H9 (cell line): ENCODE results near the gene ZSCAN30. TPM values are rescaled to one million over a fixed set of nuclear protein-coding genes. Genes with fewer than 3 reads are reported as not detected.

Experiments used
- DNase-seq: peaks from one replicate; pipeline ENCODE4 v3.0.0-alpha.2; 2017
- H2AFZ ChIP-seq: one replicate; pipeline ENCODE4 v1.6.1; 2013; ENCODE audit warnings: mild to moderate bottlenecking, low read length, control low read depth, moderate library complexity
- H2AK5ac ChIP-seq: 2 replicates; pipeline ENCODE4 v1.6.1; 2013; ENCODE audit warnings: low read length, control low read depth, mixed read lengths; ENCODE audit not compliant: insufficient read length
- H2BK120ac ChIP-seq: one replicate; pipeline ENCODE4 v1.6.1; 2013; ENCODE audit warnings: low read depth, mild to moderate bottlenecking, low read length, control low read depth, inconsistent platforms; ENCODE audit not compliant: poor library complexity, severe bottlenecking
- H2BK12ac ChIP-seq: 2 replicates; pipeline ENCODE4 v1.6.1; 2013; ENCODE audit warnings: low read length, control low read depth, mixed read lengths, low read depth; ENCODE audit not compliant: insufficient read length
- H2BK15ac ChIP-seq: 2 replicates; pipeline ENCODE4 v1.6.1; 2013; ENCODE audit warnings: low read depth, low read length, control low read depth
- H2BK20ac ChIP-seq: one replicate; pipeline ENCODE4 v1.6.1; 2013; ENCODE audit warnings: low read depth, mild to moderate bottlenecking, low read length, control low read depth, inconsistent platforms; ENCODE audit not compliant: poor library complexity, severe bottlenecking
- H2BK5ac ChIP-seq: 2 replicates; pipeline ENCODE4 v1.6.1; 2013; ENCODE audit warnings: low read length, control low read depth, mixed read lengths; ENCODE audit not compliant: insufficient read length
- H3K14ac ChIP-seq: 2 replicates; pipeline ENCODE4 v1.6.1; 2013; ENCODE audit warnings: low read length, control low read depth; ENCODE audit not compliant: insufficient read depth
- H3K18ac ChIP-seq: 2 replicates; pipeline ENCODE4 v1.6.1; 2013; ENCODE audit warnings: low read depth, mild to moderate bottlenecking, mixed read lengths, low read length, control low read depth; ENCODE audit not compliant: insufficient read length
- H3K23ac ChIP-seq: 2 replicates; pipeline ENCODE4 v1.6.1; 2013; ENCODE audit warnings: low read length, control low read depth, mixed read lengths, low read depth; ENCODE audit not compliant: insufficient read length
- H3K23me2 ChIP-seq: 2 replicates; pipeline ENCODE4 v1.6.1; 2013; ENCODE audit warnings: low read depth, mild to moderate bottlenecking, mixed read lengths, low read length, control low read depth; ENCODE audit not compliant: insufficient read length, poor library complexity, severe bottlenecking
- H3K27ac ChIP-seq: 2 replicates; pipeline ENCODE4 v1.5.1; 2013; ENCODE audit warnings: low read length, control low read depth, mixed read lengths, low read depth; ENCODE audit not compliant: insufficient read length
- H3K27me3 ChIP-seq: 2 replicates; pipeline ENCODE4 v1.6.1; 2013; ENCODE audit warnings: low read length, control low read depth, inconsistent platforms; ENCODE audit not compliant: insufficient read depth
- H3K4ac ChIP-seq: 2 replicates; pipeline ENCODE4 v1.6.1; 2013; ENCODE audit warnings: low read depth, mild to moderate bottlenecking, control low read depth, inconsistent platforms, low read length, moderate library complexity
- H3K4me1 ChIP-seq: 2 replicates; pipeline ENCODE4 v1.6.1; 2013; ENCODE audit warnings: low read length, control low read depth, inconsistent platforms; ENCODE audit not compliant: insufficient read depth
- H3K4me2 ChIP-seq: 2 replicates; pipeline ENCODE4 v1.6.1; 2013; ENCODE audit warnings: low read length, control low read depth, mixed read lengths; ENCODE audit not compliant: insufficient read length, insufficient read depth
- H3K56ac ChIP-seq: 2 replicates; pipeline ENCODE4 v1.6.1; 2013; ENCODE audit warnings: low read depth, mild to moderate bottlenecking, mixed read lengths, low read length, control low read depth; ENCODE audit not compliant: insufficient read length
- H3K79me1 ChIP-seq: 2 replicates; pipeline ENCODE4 v1.6.1; 2013; ENCODE audit warnings: low read depth, mild to moderate bottlenecking, moderate library complexity, low read length, control low read depth, inconsistent platforms; ENCODE audit not compliant: insufficient read depth, poor library complexity, severe bottlenecking
- H3K79me2 ChIP-seq: 2 replicates; pipeline ENCODE4 v1.6.1; 2013; ENCODE audit warnings: low read length, control low read depth, inconsistent platforms; ENCODE audit not compliant: insufficient read depth
- H3K9ac ChIP-seq: 2 replicates; pipeline ENCODE4 v1.6.1; 2013; ENCODE audit warnings: low read length, control low read depth, mixed read lengths; ENCODE audit not compliant: insufficient read length; ENCODE audit errors: extremely low read depth
- H3K9me3 ChIP-seq: one replicate; pipeline ENCODE4 v1.6.1; 2013; ENCODE audit warnings: low read depth, low read length, inconsistent platforms; ENCODE audit not compliant: control insufficient read depth
- H3T11ph ChIP-seq: one replicate; pipeline ENCODE4 v1.6.1; 2013; ENCODE audit warnings: mild to moderate bottlenecking, low read length, control low read depth, inconsistent platforms
- H4K20me1 ChIP-seq: one replicate; pipeline ENCODE4 v1.6.1; 2013; ENCODE audit not compliant: control insufficient read depth, insufficient read length, insufficient read depth
- H4K5ac ChIP-seq: 2 replicates; pipeline ENCODE4 v1.6.1; 2013; ENCODE audit warnings: low read depth, mild to moderate bottlenecking, mixed read lengths, low read length, control low read depth; ENCODE audit not compliant: insufficient read length
- H4K8ac ChIP-seq: replicated peaks from 2 replicates; pipeline ENCODE4 v1.6.1; 2013; ENCODE audit warnings: low read length, control low read depth, mixed read lengths, low read depth; ENCODE audit not compliant: insufficient read length
- H4K91ac ChIP-seq: 2 replicates; pipeline ENCODE4 v1.6.1; 2013; ENCODE audit warnings: low read depth, mild to moderate bottlenecking, moderate library complexity, mixed read lengths, low read length, control low read depth; ENCODE audit not compliant: insufficient read length
- H3K27ac Mint-ChIP-seq, 3 experiments: 2 replicates in 2 of 3; 3 replicates in 1 of 3; pipeline ENCODE4 v1.8.0; 2020 to 2021; ENCODE audit warnings: mixed read lengths in 3 of 3, mild to moderate bottlenecking in 1 of 3, moderate library complexity in 1 of 3
- H3K27me3 Mint-ChIP-seq: 2 replicates; pipeline ENCODE4 v1.8.0; 2021; ENCODE audit warnings: low read depth, mild to moderate bottlenecking, moderate library complexity, mixed read lengths
- H3K36me3 Mint-ChIP-seq, 3 experiments: 2 replicates in 2 of 3; 3 replicates in 1 of 3; pipeline ENCODE4 v1.8.0; 2020 to 2021; ENCODE audit warnings: low read depth in 3 of 3, mixed read lengths in 3 of 3; ENCODE audit not compliant: insufficient read depth in 1 of 3
- H3K4me1 Mint-ChIP-seq, 2 experiments: 2 replicates each; pipeline ENCODE4 v1.8.0; 2020; ENCODE audit warnings: mixed read lengths in 2 of 2
- H3K4me3 Mint-ChIP-seq, 2 experiments: 2 replicates in 1 of 2; 3 replicates in 1 of 2; pipeline ENCODE4 v1.8.0; 2020 to 2021; ENCODE audit warnings: mild to moderate bottlenecking in 2 of 2, mixed read lengths in 2 of 2, moderate library complexity in 1 of 2
- H3K9me3 Mint-ChIP-seq, 2 experiments: 2 replicates in 1 of 2; 3 replicates in 1 of 2; pipeline ENCODE4 v1.8.0; 2020; ENCODE audit warnings: mild to moderate bottlenecking in 2 of 2, mixed read lengths in 2 of 2, moderate library complexity in 1 of 2
- CTCF ChIP-seq: fragments of 200-600 bp; sonication (generic); conservative IDR thresholded peaks from 3 replicates; pipeline ENCODE4 v1.8.0; 2021; ENCODE audit warnings: antibody characterized with exemption, mild to moderate bottlenecking
- WGBS: extraction: QIAGEN DNeasy Blood & Tissue Kit; methylation state at CpG from one replicate; pipeline ENCODE4 v1.1.7; 2013; ENCODE audit warnings: missing lambda C conversion rate, low lambda C conversion rate, mixed read lengths; ENCODE audit not compliant: insufficient read length; ENCODE audit errors: extremely low coverage; 5-methylcytosine and 5-hydroxymethylcytosine counted together
- total RNA-seq: library from RNA; stranded (reverse); gene quantifications from 2 replicates; pipeline ENCODE4 v1.2.1, GENCODE V29; 2021

The ZSCAN30 gene
- total RNA-seq, 1 experiment from 2014 or later: 11.6 TPM

- Histone ChIP-seq H3K4me1 (no peaks in the 10 kb centered on the region), H3K23me2 (peaks cover 3% of the 10 kb centered on the region), H4K8ac (no peak overlapping the region), H3K79me1 (peaks cover 3% of the 10 kb centered on the region), H2AFZ (no peak overlapping the region), H3K27me3 (no peaks in the 10 kb centered on the region), H4K5ac (no peak overlapping the region), H2AK5ac (no peak overlapping the region), H3K14ac (no peak overlapping the region), H2BK5ac (no peak overlapping the region), H3K9ac (no peak overlapping the region), H3K4me2 (no peak overlapping the region), H3K56ac (no peak overlapping the region), H3K23ac (no peak overlapping the region), H2BK15ac (no peak overlapping the region), H3K79me2 (peaks cover 4% of the 10 kb centered on the region; the same call in 1 of the 2 replicates), H3K9me3 (no peaks in the 10 kb centered on the region), H2BK20ac (no peak overlapping the region), H3K18ac (no peak overlapping the region), H2BK120ac (no peak overlapping the region), H4K20me1 (no peaks in the 10 kb centered on the region), H3K4ac (no peak overlapping the region), H3T11ph (no peak overlapping the region), H4K91ac (no peak overlapping the region), H3K27ac (no peak overlapping the region), H2BK12ac (no peak overlapping the region)
- TF ChIP-seq CTCF: no peak
- no peak overlapping the region for H3K4me3 Mint-ChIP-seq
- H3K27me3 Mint-ChIP-seq: no peaks in the 10 kb centered on the region
- no peaks in the 10 kb centered on the region for H3K9me3 Mint-ChIP-seq
- H3K27ac Mint-ChIP-seq: 0 out of 7 replicates have a peak overlapping the region, but pooled peaks of 1 of the 3 experiments have one; percentile 34
- peaks cover 19 to 21% (median 21%) of the 10 kb centered on the region in 3 experiments for H3K36me3 Mint-ChIP-seq
- no peak for DNase-seq
- H3K4me1 Mint-ChIP-seq: peaks cover 6 to 13% of the 10 kb centered on the region in 2 experiments
- no CpG with 5 or more reads among the region's 1 CpG for WGBS
These were observed 50.7 kb downstream of the ZSCAN30 start for GRCh38 chr18:35239314-35239713.
